ENCODE results near the gene FBXL15.

Gene FBXL15

GRCh38 chr10:102396730-102397151 is 23.9 kb upstream of the FBXL15 start:
- H3K4me1 ChIP-seq: no peaks in the 10 kb centered on the region; the same call in 1 of the 2 replicates
- no peaks in the 10 kb centered on the region for H3K27me3 ChIP-seq
- no peak for DNase-seq
- no peak overlapping the region for H3K4me3 ChIP-seq (ENCODE audit: low read depth, low read length)
- peaks cover 9% of the 10 kb centered on the region for H3K36me3 ChIP-seq
- no peak for TF ChIP-seq CTCF (IDR thresholded peaks at IDR 0.05; ENCODE audit: low read depth, low read length)
- no peaks in the 10 kb centered on the region for H3K9me3 ChIP-seq

- Histone ChIP-seq H3K4me3 (ENCODE audit: low read depth, low read length) (no peak overlapping the region), H3K27me3 (no peaks in the 10 kb centered on the region), H3K9me3 (no peaks in the 10 kb centered on the region), H3K4me1 (peaks cover 3% of the 10 kb centered on the region; the same call in 1 of the 2 replicates), H3K36me3 (peaks cover 9% of the 10 kb centered on the region)
- no peak for DNase-seq
- TF ChIP-seq CTCF (IDR thresholded peaks at IDR 0.05; ENCODE audit: low read depth, low read length): no peak
Measured at GRCh38 chr10:102397222-102398171, 23.1 kb upstream of the FBXL15 start.

DNA sequence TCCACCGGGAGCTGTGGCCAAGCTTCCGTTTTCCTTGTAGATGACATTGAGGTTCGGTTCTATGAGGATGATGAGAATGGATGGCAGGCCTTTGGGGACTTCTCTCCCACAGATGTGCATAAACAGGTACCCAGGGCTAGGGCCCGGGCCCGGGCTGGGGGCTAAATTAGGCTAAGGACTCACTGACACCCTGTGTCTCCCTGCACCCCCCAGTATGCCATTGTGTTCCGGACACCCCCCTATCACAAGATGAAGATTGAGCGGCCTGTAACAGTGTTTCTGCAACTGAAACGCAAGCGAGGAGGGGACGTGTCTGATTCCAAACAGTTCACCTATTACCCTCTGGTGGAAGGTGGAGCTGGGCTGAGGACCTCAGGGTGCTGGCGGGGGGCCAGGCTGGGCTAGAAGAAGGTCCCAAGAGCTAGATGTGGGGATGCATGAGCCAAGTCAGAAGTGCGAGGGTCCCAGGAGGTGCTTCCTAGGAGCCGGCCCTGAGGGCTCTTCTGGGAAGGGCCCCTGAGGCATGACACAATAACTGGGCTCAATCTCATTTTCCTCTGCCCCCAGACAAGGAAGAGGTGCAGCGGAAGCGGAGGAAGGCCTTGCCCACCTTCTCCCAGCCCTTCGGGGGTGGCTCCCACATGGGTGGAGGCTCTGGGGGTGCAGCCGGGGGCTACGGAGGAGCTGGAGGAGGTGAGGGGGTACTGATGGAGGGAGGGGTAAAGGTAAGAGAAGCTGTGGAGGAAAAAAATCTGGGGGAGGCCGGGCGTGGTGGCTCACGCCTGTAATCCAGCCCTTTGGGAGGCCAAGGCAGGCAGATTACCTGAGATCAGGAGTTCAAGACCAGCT is 22.2 kb upstream of the FBXL15 start:
- no peak for TF ChIP-seq CTCF (IDR thresholded peaks at IDR 0.05; ENCODE audit: low read depth, low read length)
- Histone ChIP-seq H3K27me3 (no peaks in the 10 kb centered on the region), H3K4me1 (peaks cover 3% of the 10 kb centered on the region; the same call in 1 of the 2 replicates), H3K4me3 (ENCODE audit: low read depth, low read length) (peak overlapping the region; percentile 59; the same call in 1 of the 2 replicates), H3K36me3 (peaks cover 14% of the 10 kb centered on the region), H3K9me3 (no peaks in the 10 kb centered on the region)
- no peak for DNase-seq

- peak; percentile 77 for TF ChIP-seq CTCF (IDR thresholded peaks at IDR 0.05; ENCODE audit: low read depth, low read length)
- peak overlapping the region; percentile 59 for H3K4me3 ChIP-seq (ENCODE audit: low read depth, low read length)
- H3K9me3 ChIP-seq: no peaks in the 10 kb centered on the region
- peaks cover 3% of the 10 kb centered on the region; the same call in 1 of the 2 replicates for H3K4me1 ChIP-seq
- H3K36me3 ChIP-seq: peaks cover 20% of the 10 kb centered on the region
- no peaks in the 10 kb centered on the region for H3K27me3 ChIP-seq
- DNase-seq: peak; percentile 89
Measured at GRCh38 chr10:102399217-102400021, 21.2 kb upstream of the FBXL15 start.

DNA sequence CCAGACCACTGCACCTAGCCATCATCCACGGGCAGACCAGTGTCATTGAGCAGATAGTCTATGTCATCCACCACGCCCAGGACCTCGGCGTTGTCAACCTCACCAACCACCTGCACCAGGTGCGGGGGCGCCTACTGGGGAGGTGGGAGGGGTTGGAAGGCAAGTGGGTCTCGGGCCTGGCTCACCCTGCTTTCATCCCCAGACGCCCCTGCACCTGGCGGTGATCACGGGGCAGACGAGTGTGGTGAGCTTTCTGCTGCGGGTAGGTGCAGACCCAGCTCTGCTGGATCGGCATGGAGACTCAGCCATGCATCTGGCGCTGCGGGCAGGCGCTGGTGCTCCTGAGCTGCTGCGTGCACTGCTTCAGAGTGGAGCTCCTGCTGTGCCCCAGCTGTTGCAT is 20.6 kb upstream of the FBXL15 start:
- Histone ChIP-seq H3K36me3 (peaks cover 23% of the 10 kb centered on the region), H3K27me3 (no peaks in the 10 kb centered on the region), H3K4me3 (ENCODE audit: low read depth, low read length) (no peak overlapping the region), H3K9me3 (no peaks in the 10 kb centered on the region), H3K4me1 (peaks cover 3% of the 10 kb centered on the region; the same call in 1 of the 2 replicates)
- no peak for TF ChIP-seq CTCF (IDR thresholded peaks at IDR 0.05; ENCODE audit: low read depth, low read length)
- DNase-seq: no peak
